Measurements from ENCODE around the gene ZNF483.
"Not testable (repeated sequence)": the region's sequence is repeated elsewhere in the genome, so short reads cannot be mapped to it uniquely, and the experiment has no call there.

Gene ZNF483

DNA sequence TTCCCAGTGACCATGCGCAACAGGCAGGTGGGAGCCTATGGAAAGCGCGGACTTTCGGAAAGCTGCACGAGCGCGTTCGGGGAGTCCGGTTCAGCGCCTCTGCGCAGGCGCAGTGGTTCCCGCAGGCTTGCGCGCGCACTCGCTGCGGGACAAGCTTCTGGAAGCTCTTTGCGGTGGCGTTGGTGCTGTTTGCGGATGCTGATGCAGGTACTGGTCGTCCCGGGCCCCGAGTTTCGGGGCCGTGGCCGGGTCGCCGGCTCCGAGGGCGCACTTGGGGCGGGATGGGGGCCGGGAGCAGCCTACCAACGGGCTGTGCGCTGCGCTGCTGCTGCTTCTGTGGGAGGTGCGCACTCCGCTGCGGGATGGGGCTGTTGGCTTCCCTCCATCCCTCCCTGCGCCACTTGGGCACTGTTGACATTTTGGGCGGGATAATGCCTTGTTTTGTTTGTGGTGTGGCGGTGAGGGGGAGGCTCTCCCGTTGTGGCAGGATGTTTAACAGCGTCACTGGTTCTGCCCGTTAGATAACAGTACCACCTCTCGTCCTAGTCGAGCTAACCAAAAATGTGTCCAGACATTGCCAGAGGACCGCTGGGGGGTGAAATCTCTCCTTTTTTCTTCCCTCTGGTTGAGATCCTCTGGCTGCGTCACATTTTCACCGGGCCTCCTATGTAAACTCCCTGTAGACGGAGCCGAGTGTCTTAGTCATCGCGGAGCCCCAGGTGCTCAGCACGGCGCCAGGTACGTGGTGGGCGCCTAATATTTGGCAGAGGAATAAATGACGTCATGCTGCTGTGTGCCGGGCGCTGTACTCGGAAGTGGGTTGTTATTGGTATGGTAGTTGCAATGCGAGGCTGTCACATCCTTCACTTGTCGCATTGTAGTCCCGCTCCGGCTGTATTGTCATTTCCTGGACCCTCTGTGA lies at the start of gene ZNF483:
ZNF483 (plus strand) TSS at position 124 of the 922 bp plus-strand sequence. CDS start 2,217 bp downstream, outside the sequence.
- peak in 1 of 2 experiments; percentile 86 for DNase-seq

DNA sequence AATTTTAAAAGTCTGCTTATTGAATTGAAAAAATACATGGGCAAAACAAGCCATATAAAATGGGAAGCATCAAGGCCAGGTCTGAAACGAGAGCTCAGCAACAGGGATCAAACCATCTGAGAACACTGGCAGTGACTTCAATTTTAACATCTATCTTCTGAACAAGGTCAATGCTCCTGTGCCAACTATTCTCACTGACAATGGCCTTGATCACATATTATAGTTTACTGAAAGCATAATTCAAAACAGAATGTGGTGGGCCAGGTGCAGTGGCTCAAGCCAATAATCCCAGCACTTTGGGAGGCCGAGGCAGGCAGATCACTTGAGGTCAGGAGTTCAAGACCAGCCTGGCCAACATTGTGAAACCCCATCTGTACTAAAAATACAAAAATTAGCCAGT lies 49.8 kb upstream of the ZNF483 start:
- no peak for DNase-seq

DNA sequence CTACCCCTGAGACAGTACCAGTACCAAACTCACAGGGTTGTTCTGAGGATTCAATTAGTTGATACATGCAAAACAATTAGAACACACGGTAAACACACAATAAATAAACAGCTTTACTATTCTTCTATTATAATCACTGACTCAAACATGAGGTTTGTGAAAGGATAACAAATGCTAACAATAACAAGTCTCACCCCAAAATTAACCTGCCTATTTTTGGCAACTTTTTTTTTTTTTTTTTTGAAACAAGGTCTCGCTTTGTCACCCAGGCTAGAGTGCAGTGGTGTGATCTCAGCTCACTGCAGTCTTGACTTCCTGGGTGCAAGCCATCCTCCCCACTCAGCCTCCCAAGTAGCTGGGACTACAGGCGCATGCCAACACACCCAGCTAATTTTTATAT lies 47.3 kb upstream of the ZNF483 start:
- DNase-seq: no peak

DNA sequence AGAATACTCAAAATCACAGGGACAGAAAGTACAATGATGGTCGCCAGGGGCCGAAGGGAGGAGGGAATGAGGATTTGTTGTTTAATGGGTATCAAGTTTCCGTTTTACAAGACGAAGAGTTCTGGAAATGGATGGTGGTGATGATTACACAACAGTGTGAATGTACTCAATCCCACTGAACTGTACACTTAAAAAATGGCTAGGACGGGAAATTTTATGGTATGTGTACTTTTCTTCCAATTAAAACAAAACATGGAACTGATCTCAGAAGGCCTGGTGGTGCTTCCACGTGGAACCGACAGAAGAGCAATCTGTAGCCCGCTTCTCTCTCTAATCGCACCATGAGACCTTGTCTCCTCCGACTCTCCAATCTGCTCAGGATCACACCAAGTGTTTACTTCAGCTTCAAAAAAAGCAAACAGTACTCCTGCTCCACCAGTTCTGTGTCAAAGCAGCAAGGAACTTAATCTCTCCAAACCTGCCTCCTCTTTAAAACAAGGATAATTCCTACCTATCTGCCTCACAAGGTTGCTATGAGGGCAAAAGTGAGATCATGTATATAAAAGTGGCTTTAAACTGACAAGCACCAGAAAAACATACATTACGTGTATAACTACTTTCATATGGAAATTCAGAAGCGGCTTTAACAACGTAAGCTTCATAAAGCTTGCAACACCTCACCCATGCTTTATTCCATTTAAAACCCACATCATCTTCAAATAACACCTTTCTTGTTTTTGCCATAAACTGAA lies 42.9 kb upstream of the ZNF483 start:
- no peak for DNase-seq

DNA sequence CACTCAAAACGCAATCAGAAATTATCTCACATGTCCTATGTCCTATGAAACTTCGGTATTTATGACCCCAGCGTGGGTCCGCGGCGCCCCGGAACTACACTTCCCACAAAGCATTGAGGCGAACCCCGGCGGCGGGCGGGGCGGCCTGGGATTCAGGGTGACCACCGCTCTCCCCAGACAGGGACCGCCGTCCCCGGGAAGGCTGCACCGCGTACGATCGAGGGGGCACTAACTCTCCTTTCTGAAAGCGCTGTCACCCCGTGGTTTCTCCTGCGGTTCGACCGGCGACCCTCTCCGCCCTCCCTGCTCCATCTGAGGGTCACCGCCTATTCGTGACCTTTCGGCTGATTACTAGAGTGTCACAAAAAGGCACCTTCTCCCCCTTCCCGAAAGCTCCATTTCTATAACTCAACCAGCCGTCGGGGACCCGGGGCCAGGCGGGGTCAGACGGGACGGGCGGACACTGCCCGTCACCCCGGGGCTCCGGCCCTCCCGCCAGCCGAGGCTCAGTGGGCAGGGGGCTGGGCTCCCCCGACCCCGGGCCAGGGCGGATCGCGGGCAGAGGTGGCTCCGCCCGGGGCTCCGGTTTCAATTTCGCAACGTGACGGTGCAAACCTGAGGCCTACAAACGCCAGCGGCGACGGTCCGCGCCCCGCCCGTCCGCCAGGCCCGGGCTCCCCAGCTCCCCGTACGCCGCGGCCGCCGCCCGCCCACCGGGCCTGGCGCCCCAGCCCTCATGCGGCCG lies 42.1 kb upstream of the ZNF483 start:
- DNase-seq: peak; percentile 4 to 35

DNA sequence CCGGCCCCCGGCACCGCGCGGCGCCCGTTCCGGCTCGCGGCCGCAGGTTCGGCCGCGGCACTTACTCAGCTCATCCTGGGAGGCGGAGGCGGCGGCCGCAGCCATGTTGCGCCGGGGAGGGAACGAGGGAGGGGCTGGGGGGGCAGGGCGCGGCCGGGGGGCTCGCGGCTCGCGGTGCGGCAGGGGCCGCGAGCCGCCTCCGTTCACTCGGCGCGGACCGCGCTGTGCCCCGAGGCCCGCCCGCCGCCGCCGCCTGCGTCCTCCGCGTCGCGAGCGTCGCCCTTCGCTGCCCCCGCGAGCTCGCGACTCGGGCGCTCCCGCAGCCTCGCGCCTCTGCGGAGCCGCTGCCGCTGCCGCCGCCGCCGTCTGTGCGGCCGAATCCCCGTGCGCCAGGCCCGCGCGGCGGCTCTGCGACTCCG lies 41.5 kb upstream of the ZNF483 start:
- DNase-seq: peak in 1 of 2 experiments; percentile 6

DNA sequence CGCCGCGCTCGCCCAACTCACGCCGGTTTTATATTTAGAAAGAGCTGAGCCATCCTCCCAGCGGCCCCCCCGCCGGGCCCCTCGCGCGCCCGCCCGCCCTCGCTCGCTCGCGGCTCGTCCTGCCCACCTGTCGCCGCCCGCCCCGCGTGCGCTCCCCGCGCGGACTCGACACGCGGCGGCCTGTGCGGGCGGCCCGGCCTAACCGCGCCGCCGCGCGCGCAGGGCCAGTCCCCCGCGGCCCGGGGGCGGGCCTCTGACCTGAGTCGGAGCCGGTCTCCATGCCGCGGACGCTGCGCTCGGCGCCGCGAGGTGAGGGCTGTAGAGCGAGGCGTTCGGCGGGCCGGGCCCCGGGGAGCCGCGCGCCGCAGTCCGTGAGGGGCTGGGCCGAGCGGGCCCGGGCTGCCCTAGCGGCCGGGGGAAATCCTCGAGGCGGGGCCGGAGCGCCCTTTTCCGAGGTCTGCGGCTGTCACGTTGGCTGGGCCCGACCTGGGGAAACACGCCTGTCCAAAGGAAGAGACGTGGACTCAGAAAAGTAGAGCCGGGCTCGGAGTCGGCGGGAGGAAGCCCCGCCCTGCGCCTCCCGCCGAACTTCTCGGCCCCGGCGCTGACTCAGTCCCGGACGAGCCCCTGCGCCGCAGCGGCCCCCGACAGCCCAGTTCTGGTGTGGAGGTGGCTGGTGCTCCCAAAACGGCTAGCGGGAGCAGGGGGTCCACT lies 41.0 kb upstream of the ZNF483 start, which contains the start of gene ECPAS:
ECPAS (minus strand) TSS at position 526 of the 714 bp plus-strand sequence. CDS start 11,465 bp downstream, outside the sequence.
- peak in 1 of 2 experiments; percentile 57 for DNase-seq

DNA sequence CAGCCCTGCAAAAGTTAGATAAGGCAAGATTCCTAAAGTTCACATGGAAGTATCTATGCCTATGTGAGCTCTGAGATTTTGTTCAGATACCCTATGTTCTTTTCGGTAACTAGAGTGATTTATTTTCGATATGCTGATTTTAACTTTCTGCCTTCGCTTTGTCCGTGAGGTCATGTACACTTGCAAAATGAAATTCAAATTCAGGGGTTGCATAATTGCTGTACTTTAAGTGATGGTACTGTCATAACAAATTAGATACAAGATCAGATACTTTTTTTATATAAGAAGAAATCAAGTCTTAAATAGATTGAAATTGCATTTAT lies 40.4 kb upstream of the ZNF483 start:
- DNase-seq: no peak

DNA sequence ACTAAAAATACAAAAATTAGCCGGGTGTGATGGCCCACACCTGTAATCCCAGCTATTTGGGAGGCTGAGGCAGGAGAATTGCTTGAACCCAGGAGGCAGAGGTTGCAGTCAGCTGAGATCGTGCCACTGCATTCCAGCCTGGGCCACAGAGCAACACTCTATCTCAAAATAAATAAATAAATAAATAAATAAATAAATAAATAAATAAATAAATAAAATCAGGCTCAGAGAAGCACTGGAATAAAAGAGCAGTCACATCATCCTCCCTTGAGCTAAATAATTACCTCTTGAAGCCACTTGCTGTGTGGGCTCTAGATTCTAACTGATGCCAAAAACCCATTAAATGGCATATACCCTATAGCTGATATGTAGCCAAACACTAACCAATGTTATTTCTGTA lies 27.8 kb upstream of the ZNF483 start:
- DNase-seq: not testable (repeated sequence)

DNA sequence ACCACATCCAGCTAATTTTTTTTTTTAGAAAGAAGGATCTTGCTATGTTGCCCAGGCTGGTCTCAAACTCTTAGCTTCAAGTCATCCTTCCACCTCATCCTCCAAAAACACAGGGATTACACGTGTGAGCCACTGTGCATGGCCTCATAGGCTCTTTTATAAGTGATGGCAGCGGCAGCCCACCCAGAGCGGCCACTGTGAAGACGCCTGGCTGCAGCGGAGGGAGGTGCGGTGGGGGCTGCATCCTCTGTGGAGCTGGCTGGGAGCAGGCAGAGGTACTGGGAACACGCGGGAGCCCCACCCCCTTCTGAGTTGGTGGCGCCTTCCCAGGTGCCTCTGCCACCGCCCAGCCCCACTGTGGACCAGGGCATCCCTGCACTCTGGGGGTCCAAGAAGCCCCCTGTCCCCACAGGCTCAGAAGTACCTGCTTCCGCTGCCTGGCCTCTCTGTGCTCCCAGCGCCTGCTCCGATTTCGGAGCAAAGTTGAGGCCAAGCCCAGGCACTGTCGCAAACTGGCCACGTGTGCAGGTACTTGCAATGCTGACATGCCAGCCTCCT lies 23.9 kb upstream of the ZNF483 start:
- no peak for DNase-seq

DNA sequence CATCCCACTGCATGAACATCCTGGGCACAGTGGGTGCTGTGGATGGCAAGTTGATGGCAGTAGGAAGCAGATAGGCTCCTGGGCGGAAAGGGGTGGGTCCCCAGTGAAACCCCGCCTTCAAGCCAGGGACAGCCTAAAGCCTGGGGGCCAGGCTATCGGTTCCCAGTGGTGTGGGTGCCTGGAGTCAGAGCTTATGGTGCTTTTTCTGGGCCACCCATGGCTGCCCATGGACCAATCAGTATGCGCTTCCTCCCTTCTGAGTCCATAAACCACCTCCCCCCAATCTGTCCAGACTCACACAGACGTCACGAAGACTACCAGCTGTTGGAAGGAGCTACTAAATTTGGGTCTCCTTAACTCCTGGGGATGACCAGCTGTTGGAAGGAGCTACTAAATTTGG lies 23.3 kb upstream of the ZNF483 start:
- no peak for DNase-seq

DNA sequence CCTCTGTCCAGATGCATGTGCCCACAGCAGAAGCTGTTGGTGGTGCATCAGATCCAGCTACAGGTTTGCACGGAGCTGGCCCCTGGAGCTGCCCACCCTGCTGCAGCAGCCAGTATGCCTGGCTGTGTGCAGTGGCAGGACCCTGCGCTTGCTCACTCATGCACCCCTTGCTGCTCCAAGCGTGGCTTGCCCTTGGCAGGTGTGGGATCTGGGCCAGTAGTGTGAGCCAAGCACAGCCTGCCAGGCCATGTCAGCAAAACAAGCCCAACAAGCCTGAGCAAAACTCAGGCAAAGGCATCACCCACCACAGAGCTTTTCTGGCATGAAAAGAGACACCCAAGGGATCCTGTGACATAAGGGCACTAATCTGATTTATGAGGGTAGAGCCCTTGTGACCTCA lies 22.5 kb upstream of the ZNF483 start:
- DNase-seq: peak in 1 of 2 experiments; percentile 1

DNA sequence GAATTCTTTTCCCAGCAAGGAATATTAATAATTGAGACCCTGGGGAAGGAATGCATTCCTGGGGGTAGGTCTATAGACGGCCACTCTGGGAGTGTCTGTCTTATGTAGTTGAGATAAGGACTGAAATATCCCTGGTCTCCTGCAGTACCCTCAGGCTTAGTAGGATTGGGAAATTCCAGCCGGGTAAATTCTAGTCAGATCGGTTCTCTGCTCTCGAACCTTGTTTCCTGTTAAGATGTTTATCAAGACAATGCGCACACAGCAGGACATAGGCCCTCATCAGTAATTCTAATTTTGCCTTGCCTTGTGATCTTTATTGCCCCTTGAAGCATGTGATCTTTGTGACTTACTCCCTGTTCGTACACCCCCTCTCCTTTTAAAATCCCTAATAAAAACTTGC lies 13.4 kb upstream of the ZNF483 start:
- not testable (repeated sequence) for DNase-seq

DNA sequence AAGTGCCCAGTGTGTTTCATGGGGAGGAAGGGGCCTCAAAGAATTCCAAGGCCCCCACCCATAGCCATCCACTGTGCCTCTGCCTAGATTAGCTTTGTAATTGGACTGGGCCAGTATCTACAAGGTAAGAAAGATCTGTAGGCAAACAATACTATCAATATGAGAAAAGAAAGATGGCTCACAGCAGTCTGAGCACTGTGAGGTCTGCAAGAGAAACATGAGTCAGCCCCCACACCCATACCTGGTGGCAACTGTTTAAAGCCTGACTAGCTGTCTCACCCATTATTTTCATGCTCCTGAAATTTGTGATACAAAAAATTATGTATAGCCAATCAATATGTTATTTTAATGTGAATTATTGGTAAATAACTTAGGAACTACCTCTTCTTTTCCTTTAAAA lies 10.0 kb upstream of the ZNF483 start:
- no peak for DNase-seq

DNA sequence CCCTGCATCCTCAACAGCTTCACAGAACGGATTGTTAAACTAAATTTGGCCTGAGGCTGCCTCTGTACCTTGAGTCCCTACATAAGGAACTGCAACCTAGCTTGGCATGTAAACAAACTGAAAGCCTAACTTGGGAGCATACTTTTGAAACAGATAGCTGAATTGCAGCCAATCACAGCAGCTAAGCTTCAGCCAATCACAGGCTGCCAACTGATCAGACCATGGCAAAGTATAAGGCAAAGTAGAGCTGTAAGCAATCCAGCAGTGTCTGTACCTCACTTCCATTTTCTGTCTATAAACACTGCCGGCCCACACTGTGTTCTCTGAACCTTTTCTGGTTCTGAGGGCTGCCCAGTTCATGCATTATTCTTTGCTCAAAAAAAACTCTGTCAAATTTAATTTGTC lies 8.9 kb upstream of the ZNF483 start:
- peak in 1 of 2 experiments; percentile 0 for DNase-seq

DNA sequence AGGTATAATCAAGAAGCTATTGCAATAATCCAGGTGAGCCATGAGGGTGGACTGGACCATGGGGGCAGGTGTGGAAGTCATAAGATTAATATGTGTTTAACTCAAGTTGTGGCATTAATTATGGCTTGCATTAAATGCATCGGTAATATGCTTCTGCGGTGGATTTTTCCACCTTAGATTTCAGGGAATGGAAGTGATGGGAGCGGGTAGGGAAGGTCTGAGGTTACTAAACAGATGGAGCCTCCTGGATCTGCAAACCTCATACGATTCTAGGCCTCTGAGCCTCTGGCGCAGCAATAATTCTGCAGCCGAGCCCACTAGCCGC lies 286 bp upstream of the ZNF483 start:
- no peak for DNase-seq

DNA sequence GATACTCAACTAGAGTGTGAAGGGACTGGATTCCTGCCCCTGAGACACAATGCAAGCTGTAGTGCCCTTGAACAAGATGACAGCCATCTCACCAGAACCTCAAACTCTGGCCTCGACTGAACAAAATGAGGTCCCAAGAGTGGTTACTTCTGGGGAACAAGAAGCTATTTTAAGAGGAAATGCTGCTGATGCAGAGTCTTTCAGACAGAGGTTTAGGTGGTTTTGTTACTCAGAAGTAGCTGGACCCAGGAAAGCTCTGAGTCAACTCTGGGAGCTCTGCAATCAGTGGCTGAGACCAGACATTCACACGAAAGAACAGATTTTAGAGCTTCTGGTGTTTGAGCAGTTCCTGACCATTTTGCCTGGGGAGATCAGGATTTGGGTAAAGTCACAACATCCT lies 2.4 kb downstream of the ZNF483 start:
- no peak for DNase-seq

DNA sequence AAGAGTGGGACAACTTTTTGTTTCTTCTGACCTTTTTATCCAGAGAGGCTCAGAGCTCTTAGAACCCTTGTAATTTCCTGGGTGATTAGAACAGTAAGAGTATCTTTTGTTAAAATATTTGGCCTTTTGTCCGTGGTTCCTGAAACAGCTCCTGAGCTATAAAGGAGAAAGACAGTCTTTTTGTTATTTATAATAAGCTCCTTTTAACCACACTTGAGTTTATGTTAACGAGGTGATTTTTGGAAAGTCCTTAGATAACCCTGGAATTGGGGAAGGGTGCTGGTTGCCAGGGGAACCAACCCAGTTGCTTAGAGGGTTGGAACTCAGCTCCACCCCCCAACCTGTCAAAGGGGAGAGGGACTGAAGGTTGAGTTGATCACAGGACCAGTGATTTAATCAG lies 4.8 kb downstream of the ZNF483 start:
- DNase-seq: no peak

DNA sequence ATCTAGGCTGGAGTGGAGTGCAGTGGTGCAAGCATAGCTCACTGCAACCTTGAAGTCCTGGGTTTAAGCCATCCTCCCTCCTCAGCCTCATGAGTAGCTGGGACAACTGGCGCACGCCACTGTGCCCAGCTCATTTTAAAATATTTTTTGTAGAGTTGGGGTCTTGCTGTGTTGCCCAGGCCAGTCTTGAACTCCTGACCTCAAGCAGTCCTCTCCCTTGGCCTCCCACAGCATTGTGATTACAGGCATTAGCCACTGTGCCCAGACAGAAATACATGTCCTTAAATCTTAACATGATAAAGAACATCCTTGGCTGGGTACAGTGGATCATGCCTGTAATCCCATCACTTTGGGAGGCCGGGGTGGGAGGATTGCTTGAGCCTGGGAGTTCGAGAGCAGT lies 6.7 kb downstream of the ZNF483 start:
- DNase-seq: no peak

DNA sequence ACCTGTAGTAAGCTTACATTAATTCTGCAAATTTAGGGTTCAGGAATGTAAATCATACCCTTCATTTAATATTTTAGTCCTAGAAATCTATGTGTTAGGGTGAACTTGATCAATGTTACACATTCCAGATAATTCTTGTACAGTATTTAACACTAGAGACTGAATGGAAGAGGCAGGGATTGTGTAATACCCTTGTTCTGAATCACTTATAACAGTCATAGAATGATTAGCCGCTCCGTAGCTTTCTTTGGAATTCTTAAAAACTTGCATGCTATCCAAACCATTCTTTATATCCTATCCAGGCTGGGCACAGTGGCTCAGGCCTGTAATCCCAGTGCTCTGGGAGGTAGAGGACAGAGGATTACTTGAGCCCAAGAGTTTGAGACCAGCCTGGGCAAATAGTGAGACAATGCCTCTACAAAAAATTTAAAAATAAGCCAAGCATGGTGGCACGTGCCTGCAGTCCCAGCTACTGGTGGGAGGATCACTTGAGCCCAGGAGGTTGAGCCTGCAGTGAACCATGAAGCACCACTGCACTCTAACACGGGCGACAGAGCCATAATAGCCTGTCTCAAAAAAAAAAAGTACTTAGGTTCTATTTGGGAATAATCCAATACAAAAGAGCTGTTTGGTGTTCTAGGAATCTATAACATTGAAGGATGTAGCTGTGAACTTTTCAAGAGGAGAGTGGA lies 8.3 kb downstream of the ZNF483 start:
- no peak for DNase-seq

DNA sequence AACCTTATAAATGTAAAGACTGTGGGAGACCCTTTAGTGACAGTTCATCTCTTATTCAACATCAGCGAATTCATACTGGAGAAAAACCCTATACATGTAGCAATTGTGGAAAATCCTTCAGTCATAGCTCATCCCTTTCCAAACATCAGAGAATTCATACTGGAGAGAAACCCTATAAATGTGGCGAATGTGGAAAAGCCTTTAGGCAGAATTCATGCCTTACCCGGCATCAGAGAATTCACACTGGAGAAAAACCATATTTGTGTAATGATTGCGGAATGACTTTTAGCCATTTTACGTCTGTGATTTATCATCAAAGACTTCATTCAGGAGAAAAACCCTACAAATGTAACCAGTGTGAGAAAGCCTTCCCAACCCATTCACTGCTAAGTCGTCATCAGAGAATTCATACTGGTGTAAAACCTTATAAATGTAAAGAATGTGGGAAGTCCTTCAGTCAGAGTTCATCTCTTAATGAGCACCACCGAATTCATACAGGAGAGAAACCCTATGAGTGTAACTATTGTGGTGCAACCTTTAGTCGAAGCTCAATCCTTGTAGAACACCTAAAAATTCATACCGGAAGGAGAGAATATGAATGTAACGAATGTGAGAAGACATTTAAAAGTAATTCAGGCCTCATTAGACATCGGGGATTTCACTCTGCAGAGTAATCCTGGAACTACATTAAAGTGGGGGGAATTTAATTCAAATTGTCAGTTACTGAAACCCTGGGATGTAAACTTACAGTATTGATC lies 17.7 kb downstream of the ZNF483 start:
- DNase-seq: no peak
